NCI-H1694 (cell line): Measurements from ENCODE around the gene RYR1.
"Not testable (repeated sequence)": the region's sequence is repeated elsewhere in the genome, so short reads cannot be mapped to it uniquely, and the experiment has no call there.

Experiments used
- DNase-seq: peaks from one replicate; lab custom pipeline; 2025; lab: John Stamatoyannopoulos, UW

Gene RYR1

DNA sequence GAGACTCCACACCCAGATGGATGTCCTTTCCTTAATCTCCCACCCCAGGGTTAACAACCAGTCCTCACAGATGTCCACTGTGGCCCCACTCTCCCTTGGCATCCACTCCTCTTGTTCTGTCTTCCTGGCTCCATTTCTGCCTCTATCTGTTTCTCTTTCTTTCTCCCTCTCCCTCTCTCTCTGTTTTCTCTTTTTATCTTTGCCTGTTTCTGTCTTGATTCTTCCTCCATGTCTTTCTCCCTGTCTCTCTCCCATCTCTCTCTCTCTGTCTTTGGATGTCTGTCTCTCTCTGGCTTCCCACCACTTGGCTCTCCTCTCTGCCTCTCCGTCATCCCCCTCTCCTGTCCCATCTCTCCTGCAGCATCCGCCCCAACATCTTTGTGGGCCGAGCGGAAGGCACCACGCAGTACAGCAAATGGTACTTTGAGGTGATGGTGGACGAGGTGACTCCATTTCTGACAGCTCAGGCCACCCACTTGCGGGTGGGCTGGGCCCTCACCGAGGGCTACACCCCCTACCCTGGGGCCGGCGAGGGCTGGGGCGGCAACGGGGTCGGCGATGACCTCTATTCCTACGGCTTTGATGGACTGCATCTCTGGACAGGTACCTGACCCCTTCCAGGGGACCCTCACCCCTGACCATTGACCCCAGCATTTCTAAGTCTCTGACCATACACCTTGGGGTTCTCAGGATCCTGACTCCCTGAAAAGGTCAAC lies 24.4 kb downstream of the RYR1 start:
- DNase-seq = no peak

DNA sequence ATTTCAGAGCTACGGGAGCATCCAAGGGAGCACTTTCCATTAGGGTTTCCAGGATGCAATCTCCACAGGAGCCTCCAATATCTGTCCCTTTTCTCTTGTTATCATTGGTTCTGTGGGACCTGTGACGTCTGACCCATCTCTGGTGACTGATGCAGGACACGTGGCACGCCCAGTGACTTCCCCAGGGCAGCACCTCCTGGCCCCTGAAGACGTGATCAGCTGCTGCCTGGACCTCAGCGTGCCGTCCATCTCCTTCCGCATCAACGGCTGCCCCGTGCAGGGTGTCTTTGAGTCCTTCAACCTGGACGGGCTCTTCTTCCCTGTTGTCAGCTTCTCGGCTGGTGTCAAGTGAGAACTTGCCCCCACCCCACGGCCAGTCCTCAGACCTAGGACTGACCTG lies 25.5 kb downstream of the RYR1 start:
- DNase-seq = no peak

DNA sequence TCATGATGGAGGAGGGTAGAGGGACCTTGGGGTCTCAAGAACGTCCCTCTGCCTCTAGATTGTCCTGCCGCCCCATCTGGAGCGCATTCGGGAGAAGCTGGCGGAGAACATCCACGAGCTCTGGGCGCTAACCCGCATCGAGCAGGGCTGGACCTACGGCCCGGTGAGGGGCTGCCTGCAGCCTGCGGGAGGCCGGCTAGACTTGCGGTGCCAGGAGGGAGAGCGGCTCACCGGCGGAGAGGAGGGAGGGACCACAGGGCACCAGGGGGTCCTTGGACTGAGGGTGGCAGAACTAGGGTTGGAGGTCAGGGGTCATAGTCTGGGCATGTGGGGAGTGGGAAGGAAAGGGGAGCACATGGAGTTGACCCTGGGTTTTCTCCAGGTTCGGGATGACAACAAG lies 29.9 kb downstream of the RYR1 start:
- DNase-seq = no peak

GRCh38 chr19:38464421-38465082 lies 31.1 kb downstream of the RYR1 start:
- DNase-seq = no peak

DNA sequence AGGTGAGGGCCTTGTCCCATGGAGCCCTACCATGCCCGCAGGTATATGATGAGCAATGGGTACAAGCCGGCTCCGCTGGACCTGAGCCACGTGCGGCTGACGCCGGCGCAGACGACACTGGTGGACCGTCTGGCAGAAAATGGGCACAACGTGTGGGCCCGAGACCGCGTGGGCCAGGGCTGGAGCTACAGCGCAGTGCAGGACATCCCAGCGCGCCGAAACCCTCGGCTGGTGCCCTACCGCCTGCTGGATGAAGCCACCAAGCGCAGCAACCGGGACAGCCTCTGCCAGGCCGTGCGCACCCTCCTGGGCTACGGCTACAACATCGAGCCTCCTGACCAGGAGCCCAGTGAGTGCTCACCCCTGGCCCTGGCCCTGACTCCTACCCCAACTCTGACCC lies 32.6 kb downstream of the RYR1 start:
- no peak for DNase-seq

DNA sequence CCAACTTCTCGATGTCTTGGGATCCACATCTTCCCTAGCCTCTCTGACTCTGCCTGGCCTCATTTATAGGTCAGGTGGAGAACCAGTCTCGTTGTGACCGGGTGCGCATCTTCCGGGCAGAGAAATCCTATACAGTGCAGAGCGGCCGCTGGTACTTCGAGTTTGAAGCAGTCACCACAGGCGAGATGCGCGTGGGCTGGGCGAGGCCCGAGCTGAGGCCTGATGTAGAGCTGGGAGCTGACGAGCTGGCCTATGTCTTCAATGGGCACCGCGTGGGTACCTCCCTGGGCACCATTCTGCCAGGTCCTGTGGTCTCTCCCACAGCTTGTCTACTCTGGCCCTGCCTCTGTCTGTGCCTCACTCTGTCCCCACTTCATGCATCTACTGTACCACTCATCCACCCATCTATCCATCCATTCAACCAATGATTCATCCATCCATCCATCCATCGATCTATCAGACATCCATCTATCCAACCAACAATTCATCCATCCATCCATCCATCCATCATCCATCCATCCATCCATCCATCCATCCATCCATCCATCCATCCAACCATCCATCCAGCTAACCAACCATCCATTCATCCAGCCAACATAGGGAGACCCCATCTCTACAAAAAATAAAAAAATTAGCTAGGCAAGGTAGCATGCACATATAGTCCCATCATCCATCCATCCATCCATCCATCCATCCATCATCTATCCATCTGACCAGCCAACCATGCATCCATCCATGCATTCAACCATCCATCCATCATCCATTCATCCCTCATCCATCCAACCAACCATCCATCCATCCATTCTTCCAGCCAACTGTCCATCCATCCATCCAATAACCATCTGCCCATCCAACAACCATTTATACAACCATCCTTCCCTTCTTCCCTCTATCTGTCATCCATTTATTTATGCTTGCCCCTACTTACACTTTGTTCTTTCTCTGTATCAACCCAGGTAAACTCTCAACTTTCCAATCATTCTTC lies 34.3 kb downstream of the RYR1 start:
- no peak for DNase-seq

DNA sequence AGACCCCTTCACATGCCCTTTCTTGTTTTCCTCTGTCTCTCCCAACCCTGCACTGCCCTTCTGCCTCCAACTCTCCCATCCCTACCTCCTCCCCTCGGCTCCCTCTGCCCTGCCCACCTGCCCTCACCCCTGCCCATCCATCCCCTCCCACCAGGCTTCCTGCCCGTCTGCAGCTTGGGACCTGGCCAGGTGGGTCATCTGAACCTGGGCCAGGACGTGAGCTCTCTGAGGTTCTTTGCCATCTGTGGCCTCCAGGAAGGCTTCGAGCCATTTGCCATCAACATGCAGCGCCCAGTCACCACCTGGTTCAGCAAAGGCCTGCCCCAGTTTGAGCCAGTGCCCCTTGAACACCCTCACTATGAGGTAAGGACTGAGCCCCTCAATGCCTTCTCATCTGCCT lies 35.7 kb downstream of the RYR1 start:
- no peak for DNase-seq

DNA sequence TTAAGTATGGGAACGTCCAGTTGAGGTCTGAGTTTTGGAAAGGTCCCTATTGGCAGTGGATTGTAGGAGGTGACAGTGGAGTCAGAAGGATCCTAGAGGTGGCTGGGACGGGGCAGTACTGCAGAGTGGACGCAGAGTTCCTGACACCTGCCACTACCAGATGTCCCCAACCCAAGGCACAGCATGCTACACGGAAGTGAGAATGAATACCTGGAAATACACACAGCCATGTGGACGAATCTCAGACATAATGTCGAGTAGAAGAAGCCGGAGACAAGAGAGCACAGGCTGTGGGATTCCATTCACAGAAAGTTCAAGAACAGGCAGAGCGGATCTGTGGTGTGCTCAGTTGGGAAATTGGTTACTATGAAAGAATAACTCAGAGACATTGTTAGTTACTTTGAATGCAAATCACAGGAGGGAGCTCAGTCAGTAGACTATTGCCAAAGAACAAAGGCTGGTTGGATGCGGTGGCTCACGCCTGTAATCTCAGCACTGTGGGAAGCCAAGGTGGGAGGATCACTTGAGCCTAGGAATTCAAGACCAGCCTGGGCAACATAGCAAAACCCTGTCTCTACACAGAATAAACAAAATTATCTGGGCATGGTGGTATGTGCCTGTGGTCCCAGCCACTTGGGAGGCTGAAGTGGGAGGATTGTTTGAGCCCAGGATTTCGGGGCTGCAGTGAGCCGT lies 37.4 kb downstream of the RYR1 start:
- no peak for DNase-seq

- not testable (repeated sequence) for DNase-seq
Measured at GRCh38 chr19:38472725-38473124, 39.2 kb downstream of the RYR1 start.

DNA sequence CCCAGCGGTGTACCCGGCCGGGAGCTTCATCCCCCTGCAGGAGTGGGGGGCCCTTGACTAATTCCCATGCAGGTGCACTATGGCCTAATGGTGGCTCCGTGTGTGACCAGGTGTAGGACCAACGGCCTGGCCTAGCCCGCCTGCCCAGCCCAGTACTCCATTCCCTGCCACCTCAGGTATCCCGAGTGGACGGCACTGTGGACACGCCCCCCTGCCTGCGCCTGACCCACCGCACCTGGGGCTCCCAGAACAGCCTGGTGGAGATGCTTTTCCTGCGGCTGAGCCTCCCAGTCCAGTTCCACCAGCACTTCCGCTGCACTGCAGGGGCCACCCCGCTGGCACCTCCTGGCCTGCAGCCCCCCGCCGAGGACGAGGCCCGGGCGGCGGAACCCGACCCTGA lies 39.7 kb downstream of the RYR1 start:
- DNase-seq = no peak

DNA sequence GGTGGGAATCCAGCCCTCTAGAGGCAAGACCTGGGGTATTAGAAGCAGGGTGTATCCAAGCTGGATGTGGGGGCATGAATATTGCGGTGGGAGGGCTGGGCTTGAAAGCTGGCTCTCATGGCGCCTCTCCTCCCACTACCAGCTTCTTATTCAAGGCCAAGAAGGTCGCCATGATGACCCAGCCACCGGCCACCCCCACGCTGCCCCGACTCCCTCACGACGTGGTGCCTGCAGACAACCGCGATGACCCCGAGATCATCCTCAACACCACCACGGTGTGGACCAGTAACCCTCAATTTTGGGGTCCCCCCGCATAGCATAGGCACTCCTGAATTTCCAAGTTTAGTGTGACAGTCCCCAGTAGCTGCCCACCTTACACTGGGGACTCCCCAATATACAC lies 41.7 kb downstream of the RYR1 start:
- DNase-seq = no peak

DNA sequence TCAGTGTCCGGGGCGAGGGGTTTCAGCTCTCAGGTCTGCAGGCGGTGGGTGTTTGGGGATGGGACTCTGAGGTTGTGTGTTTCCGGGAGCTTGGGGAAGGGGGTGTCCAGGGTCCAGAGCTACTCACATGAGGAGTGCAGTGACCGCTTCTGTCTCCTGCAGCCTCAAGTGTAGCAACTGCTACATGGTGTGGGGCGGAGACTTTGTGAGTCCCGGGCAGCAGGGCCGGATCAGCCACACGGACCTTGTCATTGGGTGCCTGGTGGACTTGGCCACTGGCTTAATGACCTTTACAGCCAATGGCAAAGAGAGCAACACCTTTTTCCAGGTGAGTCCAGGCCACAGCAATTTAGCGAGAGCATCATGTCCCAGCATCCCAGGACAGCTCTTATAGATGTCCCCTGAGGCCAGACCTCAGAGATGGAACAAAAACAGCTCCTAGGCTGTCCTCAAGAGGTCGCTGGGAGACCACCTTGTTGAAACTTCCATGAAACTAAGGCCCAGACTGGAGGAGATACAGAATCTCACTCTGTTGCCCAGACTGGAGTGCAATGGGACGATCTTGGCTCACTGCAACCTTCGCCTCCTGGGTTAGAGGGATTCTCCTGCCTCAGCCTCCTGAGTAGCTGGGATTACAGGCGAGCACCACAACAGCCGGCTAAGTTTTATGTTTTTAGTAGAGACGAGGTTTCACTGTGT lies 44.9 kb downstream of the RYR1 start:
- no peak for DNase-seq

GRCh38 chr19:38482496-38482895 lies 49.0 kb downstream of the RYR1 start:
- no peak for DNase-seq

DNA sequence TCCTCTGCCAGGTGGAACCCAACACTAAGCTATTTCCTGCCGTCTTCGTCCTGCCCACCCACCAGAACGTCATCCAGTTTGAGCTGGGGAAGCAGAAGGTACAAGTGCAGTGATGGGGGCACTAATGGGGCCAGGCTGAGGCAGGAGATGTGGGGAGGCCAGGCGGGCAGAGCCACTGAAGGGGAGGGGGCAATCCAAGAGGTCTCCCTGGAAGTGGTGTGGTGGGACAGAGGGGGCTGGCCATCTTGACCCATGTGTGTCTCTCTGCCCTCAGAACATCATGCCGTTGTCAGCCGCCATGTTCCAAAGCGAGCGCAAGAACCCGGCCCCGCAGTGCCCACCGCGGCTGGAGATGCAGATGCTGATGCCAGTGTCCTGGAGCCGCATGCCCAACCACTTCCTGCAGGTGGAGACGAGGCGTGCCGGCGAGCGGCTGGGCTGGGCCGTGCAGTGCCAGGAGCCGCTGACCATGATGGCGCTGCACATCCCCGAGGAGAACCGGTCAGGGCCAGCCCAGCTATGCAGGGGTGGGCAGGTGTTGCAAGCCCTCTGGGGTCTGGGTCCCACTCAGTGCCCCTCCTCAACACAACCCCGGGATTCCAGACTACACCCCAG lies 49.6 kb downstream of the RYR1 start:
- DNase-seq = no peak

GRCh38 chr19:38484747-38485146 lies 51.3 kb downstream of the RYR1 start:
- DNase-seq = no peak

DNA sequence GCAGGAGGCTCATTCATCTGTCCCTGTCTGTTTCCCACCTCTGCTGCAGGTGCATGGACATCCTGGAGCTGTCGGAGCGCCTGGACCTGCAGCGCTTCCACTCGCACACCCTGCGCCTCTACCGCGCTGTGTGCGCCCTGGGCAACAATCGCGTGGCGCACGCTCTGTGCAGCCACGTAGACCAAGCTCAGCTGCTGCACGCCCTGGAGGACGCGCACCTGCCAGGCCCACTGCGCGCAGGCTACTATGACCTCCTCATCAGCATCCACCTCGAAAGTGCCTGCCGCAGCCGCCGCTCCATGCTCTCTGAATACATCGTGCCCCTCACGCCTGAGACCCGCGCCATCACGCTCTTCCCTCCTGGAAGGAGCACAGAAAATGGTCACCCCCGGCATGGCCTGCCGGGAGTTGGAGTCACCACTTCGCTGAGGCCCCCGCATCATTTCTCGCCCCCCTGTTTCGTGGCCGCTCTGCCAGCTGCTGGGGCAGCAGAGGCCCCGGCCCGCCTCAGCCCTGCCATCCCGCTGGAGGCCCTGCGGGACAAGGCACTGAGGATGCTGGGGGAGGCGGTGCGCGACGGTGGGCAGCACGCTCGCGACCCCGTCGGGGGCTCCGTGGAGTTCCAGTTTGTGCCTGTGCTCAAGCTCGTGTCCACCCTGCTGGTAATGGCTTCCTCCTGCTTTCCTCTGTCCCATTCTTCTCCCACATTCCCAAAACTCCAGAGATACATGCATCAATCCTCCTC lies 52.2 kb downstream of the RYR1 start:
- DNase-seq = no peak

- no peak for DNase-seq
Measured at GRCh38 chr19:38486731-38487336, 53.3 kb downstream of the RYR1 start.

DNA sequence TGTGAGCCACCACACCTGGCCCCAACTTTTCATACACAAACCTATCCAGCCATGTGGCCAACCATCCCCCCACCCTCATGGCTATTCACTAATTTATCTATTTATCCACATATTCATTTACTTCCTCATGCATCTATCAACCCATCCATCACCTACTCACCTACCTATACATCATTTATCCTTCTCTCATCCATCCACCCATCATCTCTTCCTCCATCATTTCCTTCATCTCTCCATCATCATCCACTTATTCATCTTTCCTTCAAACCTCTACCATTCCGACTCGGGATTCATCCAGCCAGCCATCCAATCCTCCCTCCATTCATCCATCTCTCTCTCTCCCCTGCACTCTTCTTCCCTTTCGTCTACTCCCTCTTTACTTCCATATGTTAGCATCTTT lies 54.6 kb downstream of the RYR1 start:
- no peak for DNase-seq

- DNase-seq = no peak
Measured at GRCh38 chr19:38488776-38489481, 55.4 kb downstream of the RYR1 start.
